OCI-M2 (cell line): ENCODE measurements around the gene CHD2.
"Not testable (repeated sequence)": the region's sequence is repeated elsewhere in the genome, so short reads cannot be mapped to it uniquely, and the experiment has no call there.

Experiments
- DNase-seq: peaks from one replicate; lab custom pipeline; 2025; ENCODE audit not compliant: unreplicated experiment; lab: John Stamatoyannopoulos, UW

Gene CHD2

DNA sequence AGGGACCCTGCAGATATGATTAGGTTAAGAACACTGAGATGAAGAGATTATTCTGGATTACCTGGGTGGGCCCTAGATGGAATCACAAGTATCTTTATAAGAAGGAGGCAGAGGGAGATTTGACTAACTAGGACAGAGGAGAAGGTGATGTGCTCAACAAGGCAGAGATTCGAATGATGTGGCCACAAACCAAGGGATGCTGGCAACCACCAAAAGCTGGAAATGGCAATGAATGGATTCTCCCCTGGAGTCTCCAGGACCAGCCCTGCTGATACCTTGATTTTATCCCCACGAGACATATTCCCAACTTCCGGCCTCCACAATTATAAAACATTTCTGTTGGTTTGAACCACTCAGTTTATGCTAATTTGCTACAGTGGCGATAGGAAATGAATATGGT lies 146.0 kb downstream of the CHD2 start:
- DNase-seq: no peak

DNA sequence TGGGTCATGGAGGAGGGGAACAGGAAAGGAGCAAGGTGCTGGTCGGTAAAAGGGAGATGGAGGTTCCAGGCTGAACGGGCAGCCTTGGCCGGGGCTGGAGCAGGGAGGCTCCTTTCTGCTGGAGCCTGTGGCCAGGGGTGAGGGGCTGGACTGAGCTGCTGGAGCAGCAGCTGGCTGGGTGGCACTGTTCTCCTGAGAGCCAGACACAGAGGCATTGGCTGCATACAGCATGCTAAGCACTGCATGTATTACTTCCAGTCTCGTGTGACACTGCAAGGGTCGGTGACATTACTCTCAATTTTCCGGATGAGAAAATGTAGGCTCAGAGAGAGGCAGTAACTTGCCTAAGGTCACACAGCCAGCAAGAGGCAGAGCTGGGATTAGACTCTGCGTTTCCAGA lies 146.6 kb downstream of the CHD2 start:
- no peak for DNase-seq

DNA sequence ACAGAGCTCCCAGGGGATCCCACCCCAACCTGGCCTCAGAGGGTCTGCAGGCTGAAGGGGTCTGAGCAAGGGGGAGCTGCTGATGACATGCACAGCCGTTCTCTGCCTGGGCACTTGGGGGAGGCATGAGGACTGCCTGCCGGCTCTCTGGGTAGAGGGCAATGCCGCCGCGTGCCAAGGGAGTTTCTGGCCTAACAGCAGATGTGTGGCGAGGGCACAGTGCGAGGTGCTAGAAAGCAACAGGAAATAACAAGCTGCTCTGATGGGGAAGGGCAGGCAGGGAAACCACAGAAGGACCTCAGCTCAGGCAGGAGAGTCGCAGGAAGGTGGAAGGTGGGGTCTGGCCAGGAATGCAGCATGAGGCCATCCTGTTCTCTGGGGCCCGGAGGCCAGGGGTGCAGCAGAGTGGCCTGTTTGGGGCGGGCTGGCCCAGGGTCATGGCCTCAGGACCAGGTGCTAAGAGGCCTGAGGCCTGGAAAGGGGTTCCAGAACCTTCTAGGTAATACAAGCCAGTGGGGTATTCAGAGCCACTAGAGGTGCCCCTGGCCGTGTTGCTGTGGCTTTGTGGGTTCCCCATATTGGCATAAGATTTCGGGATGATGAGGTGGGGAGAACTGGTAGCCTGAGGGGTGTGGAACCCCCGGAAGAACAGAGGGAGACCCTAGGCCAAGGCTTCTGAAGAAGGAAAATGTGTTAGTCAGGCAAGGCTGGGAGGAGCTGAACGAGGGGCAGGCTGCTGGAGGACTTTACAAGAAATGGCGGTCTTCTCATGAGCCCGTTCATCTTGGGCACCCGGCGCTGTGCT lies 147.7 kb downstream of the CHD2 start:
- DNase-seq: no peak

DNA sequence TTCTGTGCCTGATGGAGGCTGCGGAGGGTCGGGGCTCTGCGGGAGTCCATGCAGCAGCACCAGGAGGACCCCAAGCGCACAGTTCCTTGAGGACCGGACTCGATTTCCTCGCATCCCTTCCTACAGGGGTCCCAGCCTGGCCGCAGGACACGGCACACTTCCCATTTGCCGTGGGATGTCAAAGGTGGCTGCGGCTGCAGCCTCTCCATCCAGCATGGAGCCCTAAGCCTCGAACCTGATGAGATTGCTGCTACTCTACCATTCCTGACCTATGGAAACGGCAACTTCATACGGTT lies 148.2 kb downstream of the CHD2 start:
- no peak for DNase-seq

DNA sequence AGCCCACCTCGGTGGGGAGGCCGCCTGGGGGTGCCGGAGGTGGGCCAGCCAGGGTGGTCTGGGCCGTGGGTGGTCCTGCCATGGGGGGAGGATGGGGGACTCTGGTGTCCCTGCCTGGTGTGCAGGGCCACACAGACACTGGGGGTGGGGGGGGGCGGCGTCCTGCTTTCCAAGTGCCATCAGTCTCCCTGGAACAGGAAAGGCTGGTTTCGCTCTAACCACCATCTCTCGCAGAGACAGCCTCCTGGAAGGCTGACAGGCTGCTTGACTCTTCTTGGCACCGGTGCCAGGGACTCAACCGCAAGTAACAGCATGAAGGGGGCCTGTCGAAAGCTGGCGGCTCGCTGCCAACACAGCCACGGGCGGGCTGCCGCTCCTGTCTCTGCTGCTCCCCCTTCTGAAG lies 148.6 kb downstream of the CHD2 start:
- DNase-seq: no peak

DNA sequence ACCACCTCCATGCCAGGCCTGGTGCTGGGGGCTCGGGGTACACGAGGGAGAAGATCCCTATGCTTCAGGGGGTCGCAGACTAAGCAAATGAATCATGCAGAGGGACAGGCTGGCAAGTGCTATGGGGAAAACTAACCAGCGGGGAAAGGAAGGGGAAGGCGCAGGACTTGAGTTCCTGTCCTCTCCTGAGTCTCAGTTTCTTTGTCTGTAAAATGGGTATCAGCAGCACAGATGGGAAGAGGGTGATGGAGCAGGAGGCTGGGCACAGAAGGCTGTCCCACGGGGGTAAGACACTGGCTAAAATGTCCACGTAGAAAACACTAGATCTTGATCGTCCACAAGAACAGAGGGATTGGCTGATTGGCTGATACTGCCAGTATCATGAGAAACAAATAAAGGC lies 149.1 kb downstream of the CHD2 start:
- no peak for DNase-seq

DNA sequence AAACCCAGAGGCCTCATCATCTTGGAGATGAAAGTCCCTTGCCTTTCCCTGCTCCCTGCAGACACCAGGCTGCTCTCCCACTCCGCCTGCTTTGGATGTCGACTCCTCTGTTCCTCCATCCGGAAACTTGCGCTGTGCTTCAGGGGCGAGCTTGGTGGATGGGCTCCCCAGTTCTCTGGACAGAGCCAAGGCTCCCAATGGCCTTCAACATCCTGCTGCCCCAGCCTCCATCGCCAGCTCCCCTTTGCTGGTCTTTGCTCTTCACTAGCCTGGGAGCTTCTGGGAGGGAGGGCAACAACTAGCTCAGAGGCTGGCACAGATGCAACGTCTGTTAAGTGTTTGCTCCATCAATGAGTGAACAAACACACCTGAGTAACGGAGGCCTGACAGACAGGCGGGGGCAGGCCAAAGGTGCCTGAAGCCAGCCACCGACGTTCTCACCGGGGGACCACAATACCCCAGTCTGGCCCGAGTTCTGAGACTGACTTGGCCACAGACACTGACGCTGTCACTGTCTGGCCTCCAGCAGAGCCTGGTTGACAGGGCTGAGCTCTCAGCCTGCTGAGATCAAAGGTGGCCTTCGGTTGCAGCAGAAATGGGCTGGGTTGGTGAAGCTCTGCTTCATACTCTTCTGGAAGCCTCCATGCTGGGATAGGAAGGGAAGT lies 149.9 kb downstream of the CHD2 start:
- DNase-seq: no peak

DNA sequence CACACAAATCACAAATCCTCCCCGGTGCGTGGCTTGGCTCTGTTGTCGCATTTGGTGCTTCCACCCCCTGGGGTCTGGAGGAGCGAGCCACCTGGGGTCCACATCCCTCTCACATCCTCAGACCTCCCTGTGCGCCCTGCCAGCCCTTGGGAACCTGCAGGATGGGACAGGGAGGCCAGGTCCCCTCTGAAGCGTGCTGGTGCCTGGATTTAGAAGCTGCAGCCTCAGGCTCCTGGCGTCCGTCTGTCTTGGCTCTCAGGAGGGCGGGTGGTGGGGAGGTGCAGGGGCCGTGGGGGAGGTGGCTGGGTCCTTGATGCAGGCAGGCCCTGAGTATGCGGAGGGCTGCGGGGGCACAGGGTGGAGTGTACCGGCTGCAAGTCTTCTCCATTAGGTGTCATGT lies 150.5 kb downstream of the CHD2 start:
- no peak for DNase-seq

DNA sequence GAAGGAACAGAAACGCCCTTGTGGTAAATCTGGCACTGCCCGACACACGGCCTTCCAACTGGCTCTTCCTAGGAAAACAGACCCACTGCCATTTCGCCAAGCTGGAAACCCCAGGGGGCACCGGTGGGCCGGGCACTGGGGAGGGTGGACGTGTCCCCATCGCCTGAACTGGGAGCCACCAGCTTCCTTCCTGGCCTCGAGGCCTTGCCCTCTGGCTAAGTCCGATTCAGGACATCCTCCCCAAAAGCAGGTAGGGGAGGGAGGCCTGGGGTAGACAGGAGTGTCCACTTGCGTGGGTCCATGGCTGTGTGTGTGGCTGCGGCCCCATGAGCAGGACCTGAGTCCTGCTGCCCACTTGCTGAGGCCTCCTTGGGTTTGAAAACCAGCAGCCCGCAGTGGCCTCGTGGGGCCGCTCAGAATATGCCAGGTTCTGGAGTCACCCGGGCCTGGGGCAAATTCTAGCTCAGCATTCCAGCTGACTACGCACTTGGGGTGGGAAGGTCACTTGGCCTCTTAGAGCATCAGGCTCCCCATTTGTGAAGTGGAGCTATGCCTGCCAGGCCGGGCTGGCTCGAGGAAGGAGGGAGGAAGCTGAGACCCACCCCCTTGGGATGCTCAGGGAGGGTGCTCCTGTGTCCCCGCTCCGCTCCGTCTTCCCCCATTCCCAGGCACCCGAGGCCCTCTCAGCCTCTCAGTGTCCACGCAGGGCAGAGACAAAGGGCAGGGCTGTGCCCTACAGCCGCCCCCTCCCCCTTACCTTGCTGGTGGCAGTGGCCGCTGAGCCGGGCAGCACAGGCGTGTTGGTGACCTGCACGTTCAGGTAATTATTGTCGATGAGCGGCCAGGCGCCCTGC lies 151.3 kb downstream of the CHD2 start:
- no peak for DNase-seq

DNA sequence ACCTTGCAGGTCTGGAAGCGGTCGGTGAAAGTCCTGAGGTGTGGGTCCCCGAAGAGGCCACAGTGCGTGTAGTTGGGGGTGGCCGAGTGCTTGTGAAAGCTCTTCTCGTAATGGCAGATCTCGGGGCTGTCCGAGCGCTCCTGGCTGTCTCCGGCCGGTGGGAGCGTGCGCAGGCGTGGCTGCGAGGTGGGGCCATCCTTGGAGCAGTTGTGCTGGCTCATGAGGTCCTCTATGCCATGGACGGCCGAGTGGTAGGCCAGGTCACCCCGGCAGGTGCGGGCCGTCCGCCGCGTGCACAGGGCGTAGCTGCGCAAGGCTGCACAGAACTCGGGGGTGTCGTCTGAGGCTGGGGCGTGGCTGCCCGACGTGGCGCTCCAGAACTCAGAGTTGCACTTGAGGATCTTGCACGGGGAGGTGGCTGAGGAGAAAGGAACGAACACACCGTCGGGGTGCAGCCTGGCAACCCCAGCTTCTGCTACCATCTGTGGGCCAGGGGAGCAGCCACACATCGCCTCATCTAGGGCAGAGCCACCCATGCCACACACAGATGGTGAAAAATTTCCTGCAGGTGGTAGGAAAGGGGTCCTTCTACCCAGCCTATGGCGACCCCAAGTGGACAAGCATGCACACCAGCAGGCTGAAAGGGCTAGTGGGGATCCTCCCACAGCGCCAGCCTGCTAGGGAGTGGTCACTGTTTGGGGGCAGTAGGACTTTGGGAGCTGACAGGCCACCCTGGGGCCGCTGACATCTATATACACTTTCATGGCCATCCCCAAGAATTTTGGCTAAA lies 152.2 kb downstream of the CHD2 start:
- DNase-seq: no peak

DNA sequence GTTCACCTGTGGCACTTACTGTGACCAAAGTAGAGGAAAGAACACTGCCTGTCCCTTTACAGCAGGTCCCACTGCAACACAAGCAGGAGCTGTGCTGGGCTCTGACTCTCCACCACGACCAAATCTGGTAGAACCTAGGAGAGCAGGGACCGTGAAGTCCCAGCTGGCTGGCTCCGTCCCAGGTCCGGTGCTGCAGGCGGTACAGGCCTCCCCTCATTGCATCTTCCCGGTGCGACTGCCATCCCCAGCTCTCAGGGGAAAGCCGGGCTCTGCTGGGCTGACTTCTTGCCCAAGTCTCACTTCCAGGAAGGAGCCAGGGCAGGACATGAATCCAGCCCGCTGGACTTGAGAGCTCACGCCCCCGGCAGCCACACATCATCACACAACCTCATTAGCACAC lies 155.1 kb downstream of the CHD2 start:
- no peak for DNase-seq

DNA sequence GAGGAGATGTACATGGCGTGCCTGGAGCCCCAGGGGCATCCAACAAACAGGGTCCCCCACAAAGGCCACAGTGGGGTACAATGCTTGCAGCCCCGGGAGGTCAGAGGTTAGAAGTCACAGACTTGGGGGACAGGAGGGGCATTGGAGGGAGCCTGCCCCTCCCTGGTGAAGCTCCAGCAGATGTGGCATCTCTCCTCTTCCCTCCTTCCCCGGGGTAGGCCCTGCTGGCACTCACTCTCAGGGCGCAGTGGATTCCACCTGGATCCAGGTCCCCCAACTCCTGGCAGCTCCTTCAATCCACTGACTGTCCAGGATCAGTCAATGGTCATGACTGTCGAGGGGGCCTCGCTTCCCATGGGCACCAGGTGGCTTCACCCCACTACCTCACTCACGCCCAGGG lies 156.7 kb downstream of the CHD2 start:
- no peak for DNase-seq

DNA sequence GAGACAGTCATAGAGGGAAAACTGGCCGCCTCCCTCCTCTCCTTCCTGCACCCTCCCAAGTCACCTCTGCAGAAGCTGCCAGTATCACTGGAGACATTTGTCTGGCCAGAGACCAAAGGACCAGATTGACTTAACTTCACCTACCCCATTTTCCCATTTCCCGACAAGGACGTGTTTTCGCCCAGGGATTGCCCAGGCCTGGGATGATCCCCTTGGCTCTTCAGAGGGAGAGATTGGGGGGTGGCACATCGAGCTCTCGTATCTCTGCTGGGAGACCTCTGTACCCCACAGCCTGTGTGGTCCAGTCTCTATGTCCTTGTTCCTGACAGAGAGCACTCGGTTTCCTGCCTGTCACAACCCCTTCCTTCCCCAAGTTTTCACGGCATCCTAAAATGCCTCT lies 157.5 kb downstream of the CHD2 start:
- no peak for DNase-seq

DNA sequence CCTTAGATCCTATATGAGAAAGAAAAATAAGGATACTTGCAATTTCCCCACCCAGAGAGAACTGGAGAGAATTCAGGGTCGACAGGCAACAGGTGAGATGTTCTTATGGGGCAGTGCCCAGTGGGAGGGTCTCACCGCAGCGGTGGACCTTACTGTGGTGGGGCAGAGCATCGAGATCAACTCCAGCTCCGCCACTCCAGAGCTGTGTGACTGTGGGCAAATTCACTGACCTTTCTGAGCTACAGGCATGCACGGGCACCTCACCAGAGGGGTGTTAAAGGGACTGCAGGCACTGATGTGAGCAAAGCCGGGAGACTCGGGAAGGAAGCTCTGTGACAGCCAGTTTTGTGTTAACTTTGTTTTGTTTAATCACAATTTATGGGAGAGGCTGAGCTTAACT lies 158.0 kb downstream of the CHD2 start:
- no peak for DNase-seq

DNA sequence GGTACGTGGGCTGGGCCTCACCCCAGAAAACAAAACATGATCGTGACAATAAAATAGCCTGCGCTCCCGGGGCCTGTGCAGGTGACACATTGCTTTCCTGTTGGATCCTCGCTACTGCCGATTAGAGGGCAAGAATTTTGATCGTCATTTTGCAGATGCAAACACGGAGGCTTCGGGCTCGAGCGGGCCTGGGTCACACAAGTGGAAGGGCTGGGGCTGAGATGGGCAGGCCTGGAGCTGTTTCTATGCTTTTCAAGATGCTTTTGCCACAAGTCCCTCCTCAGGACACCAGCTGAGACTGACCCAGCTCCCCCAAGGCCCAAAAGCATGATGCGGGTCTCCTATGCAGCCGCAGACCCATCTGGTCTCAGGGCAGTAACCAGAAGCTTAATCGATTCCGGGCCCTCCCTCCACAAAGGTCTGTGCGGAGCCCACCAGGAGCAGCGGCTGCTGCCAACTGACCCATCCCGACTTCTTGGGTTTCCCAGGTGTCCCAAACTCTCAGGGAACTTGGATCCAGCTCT lies 158.8 kb downstream of the CHD2 start:
- no peak for DNase-seq

DNA sequence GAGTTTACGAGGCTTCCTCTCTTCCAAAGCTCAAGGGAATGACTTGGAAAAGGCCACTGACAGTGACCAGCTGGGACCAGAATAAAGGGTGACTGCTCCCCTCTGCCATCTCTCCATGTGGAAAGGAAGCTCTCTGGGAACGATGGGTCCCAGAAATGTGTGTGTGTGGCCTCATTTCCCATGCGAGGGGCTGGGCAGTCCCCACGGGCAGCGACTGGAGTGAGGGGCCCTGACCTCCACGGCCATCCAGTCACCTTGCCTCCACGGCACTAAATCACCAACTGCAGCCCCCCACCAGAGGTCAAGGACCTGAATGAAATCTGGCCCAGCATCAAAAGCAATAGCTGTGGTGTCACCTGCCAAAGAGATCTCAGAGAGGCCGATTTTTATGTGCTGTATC lies 159.3 kb downstream of the CHD2 start:
- DNase-seq: no peak

DNA sequence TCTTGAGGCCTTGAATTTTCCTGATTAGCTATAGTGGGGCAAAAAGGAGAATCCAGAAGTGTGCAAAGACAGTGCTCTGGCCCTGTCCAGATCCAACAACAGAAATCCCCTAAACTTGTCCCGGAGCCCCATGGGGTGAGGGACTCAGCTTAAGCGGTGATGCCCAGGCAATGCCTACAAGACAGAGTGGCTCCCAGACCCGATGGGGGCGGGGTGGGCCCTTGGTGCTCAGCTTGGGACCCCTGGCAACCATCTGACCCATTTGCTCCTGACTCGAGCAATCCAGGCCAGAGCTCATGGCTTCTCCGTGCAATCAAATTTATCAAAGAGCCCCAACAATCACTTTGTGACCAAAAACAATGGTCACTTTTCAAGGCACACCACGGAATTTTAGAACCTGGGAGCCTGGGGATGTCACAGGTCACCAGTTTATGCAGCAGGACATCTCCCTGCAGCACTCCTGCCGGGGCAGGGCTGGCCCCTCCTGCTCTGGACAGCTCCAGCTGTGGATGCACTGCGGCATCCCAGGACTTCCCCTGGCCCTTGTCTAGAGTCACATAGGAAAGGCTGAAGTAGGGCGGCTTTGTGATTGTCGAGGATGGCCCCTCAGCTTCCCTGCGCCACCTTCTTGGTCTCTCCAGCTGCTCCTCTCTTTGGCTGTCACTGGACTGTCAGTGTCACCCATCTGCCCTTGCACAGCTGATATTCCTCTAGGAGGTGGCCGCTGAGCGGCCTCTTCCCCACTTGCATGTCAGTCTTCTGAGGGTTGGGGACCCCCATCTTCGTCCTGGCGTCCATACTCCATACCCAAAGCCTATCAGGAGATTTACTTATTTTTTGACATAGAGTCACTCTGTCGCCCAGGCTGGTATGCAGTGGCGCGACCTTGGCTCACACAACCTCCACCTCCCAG lies 160.5 kb downstream of the CHD2 start:
- DNase-seq: no peak

DNA sequence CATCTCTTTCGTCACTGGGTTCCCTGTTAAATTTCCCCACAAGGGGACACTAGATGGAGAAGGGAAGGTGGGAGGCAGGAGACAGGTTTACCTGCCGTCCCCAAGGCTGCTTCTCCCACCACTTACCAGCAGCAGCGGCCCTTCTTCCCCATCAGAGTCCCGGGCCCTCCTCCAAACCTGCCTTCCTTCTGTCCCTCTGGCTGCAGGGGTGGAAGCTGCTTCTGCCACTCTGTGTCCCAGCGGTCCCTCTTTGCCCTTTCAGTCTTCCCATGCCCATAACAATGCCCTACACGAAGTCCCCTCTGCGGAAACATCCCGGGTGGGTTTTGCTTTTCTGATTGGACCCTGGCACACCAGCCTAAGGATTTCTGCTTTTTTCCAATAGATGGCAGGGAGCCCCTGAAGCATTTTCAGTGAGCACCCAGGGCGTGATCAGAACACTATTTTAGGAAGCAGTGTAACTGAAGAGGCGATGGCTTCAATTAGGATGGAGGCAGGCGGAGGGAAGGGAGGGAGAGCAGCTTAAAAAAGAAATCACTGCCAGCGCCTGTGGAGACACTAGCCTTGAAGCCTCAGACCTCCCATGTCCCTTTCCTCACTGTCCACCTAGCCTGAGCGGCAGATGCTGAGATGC lies 162.6 kb downstream of the CHD2 start:
- DNase-seq: not testable (repeated sequence)

DNA sequence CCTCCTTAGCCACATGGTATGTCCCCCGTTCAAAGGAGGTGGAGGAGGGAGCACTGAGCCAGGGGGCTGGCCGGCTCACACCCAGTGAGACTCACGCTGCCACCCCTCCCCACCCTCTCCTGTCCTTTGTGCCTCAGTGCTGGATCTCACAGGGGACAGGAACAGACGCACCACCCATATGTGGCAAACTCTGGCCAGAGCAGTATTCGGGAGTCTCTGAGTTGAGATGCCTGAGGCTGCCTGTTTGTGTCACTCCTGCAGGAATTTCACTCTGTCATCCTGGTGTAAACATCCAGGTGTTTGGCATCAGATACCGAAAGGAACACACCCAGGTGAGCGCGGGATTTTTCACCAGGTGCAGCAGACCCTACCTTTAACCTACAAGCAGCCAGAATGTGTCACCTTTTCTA lies 163.1 kb downstream of the CHD2 start:
- DNase-seq: no peak
